A549 treated with DMSO at 1 μM for 4 hours (cell line): ENCODE measurements around the gene MAGEH1. TPM values are rescaled to one million over a fixed set of nuclear protein-coding genes. Genes with fewer than 3 reads are reported as not detected.

Source experiments
- total RNA-seq: library from RNA; stranded (reverse); fragments of 200-300 nt; extraction: Qiagen RNA extraction; gene quantifications from 5 replicates; pipeline ENCODE4 v1.2.3, GENCODE V29; 2022; ENCODE audit warnings: low read depth

The MAGEH1 gene, protein sequence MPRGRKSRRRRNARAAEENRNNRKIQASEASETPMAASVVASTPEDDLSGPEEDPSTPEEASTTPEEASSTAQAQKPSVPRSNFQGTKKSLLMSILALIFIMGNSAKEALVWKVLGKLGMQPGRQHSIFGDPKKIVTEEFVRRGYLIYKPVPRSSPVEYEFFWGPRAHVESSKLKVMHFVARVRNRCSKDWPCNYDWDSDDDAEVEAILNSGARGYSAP
- total RNA-seq, result 6.8 to 8.2 TPM (median 7.2 TPM) in 5 replicates

GRCh38 chrX:55451990-55452832 lies at the start of gene MAGEH1:
Gene MAGEH1 (plus strand): TSS chrX:55452127. CDS start chrX:55452375, 248 bp downstream.

DNA sequence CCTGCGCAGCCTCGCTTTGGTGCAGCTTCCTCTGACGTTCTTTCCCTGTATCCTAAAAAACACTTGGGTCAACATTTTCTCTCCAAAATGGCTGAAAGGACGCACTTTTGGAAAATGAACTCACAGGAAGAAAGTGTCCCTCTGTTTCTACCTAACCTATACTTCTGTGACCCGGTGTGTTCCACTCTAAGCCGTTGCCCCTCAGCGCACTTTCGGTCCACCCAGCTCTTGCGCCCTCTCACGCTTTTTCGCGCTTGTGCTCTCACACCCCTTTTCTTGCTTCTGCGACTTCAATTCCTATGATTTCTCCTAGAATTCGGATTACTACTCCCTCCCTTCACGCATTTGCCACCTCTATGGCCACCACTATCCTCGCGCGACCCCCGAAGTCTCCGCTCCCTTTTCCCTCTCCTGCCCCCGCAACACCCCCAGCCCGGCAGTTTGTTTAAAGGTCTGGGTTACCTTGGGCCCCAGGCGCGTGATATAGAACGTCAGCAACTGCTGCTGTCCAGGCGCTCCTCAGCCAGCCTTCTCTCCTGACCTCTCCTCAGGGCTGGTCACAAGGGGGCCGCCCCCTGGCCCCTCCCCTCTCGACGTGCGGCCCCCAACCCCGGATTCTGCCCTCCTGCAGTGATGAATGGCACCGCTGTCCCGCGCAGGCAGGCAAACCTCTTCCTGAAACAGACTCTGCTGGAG lies 37.5 kb downstream of the MAGEH1 start, which contains the start of gene USP51:
Gene USP51 (minus strand): TSS at position 535 of the 696 bp plus-strand sequence. CDS start 909 bp downstream, outside the sequence.

Other genes with a start within 250 kb of the MAGEH1 start
- not detected in 5 replicates for gene PAGE5, start 231.8 kb upstream of the MAGEH1 start, total RNA-seq
- not detected in 5 replicates for gene PAGE3, start 187.2 kb upstream of the MAGEH1 start, total RNA-seq
- gene USP51, start 37.7 kb downstream of the MAGEH1 start, total RNA-seq, result 0.36 to 0.81 TPM (median 0.69 TPM) in 5 replicates
- gene FOXR2, start 171.3 kb downstream of the MAGEH1 start, total RNA-seq, result not detected in 5 replicates